GM18520 (cell line): ENCODE data around the gene ZFYVE28.

Experiments used
- ATAC-seq: cut with Tn5 transposase; IDR thresholded peaks from one replicate; pipeline ENCODE4 v1.9.1; 2021; ENCODE audit not compliant: unreplicated experiment

Gene ZFYVE28

DNA sequence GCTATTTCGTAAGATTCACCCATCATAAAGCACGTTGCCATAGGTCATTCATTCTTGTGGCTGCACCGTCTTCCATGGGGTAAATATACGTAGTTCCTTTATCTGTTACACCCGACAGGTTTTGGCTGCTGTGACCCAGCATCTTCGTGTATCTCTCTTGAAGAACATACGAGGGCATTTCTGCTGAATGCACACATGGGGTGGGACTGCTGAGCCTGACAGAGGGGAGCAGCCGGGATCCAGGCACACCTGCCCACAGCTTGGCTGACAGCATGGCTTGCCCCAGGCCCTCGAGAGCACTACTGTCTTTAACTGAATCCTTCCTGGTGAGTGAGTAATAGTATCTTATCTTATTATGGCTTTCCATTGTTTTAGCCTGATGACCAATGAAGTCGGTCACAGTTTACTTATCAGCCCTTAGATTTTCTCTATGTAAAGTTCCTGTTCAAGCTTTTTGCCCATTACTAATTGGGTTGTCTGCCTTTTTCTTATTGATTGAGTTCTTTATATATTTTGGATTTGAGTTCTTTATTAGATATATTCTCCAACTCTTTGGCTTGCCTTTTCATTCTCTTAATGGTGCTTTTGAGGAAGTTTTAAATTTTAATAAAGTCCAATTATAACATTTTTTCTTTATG, 111.6 kb downstream of the ZFYVE28 start:
- ATAC-seq = no peak

DNA sequence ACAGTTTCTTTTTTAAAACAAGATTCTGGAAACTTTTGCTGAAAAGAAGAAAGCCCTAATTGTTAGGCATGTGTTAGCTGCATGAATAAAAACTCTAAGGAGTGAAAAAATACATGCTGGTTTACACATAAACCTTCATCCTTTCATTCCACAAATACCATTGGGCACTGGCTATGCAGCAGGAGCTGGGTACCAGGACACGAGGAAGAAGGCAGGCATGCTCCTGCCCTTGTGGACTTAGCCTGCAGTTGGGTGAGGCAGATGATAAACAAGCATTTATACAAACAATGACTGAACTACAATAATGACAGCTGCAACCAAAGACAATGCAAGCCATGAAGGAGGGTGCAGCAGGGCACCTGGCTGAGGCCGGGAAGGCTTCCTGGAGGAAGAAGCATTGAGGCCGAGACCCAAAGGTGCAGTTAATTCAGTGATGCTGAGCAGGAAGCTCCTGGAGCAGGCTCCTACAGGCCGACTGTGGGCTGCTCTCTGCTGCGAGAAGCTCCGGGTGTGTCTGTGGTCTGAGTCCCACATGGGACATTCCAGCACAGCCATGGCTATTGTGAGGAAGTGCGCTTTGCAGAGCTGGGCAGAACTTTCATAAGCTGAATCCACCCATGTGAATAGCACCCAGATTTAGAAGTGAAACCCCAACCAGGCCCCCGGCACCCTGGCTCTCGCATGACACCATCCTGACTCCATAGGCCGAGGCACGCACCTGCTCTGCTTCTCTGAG, 112.5 kb downstream of the ZFYVE28 start:
- no peak for ATAC-seq

DNA sequence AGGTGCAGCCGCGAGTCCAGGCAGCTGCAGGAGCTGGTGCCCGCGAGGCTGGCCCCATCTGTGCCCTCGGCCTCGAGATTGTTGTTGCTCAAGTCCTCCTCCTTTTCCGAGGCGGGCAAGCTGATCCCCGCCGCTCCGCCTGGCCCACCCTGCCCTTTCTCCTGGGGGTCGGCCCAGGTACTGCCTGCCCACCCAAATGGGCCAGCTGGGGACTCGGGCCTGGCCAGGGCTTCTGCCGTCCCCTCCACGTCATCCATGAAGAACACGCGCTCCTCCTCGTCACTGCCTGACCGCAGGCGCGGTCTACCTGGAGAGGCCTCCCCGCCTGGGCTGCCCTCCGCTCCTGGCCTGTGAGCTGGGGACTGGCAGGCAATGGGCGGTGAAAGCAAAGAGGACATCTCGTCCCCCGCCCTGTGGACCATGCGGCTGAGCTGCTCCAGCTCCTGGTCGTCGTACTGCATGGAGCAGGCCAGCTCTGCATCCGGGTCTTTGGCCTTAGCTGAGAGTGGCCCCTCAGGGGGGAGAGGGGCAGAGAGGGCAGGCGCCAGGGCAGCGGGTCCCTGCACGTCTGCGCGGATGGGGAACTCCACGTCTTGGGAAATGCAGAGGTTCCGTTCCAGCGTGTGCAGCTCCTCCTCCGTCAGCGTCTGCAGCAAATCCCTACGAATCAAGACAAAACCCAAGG, 113.4 kb downstream of the ZFYVE28 start:
- ATAC-seq = no peak

DNA sequence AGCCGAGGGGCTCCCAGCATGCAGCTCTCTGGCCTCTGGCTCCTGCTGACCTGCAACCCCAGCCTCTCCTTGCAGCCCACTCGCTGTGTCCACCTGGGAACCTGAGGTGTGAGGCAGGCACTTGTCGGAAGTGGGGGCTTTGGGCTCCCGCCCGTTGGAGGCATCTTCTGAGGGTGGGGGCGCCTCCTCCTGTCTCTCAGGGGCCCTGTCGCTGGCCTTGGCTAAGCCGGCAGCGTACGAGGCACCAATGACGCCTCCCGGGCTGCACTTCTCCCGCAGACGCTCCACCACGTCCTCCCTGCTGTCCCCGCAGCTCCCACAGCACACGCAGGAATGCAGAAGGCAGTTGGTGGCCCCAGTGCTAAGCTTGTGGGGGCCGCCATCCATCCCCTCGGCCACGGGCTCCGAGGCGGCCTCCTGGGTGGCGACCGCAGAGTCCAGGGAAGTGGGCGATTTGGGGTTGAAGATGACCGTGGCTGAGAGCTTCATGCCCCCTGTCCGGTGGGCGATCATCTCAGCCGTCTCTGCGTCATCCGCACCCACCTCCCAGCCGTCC, 114.0 kb downstream of the ZFYVE28 start:
- ATAC-seq = no peak

DNA sequence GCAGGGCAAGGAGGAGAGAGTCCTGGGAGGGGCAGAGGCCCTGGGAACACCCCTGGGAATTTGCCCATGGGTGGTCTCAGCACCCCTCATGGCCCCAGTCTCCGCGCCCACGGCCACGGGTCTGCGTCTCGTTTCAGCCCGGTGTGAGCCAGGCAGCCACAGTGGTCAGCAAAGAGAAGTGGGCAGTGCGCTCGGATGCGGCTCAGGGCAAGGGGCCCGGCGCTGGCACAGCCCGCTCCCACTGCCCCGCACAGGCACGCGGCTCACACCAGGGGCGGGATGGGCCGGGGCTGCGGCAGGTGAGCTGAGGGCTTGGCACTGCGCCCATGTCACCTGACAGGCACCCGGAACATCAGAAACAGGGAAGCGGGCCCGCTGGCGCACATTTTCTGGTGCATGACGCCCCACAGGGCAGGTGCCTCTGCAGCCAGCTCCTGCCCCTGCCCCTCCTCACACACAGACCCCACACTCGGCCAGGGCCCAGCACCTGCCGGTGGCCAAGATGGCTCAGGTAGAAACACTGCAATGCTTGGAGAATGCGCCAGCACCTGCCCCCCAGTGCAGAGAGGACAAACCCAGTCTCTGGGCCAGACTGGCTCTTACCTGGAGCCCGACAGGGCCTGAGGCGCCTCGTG, 114.6 kb downstream of the ZFYVE28 start:
- ATAC-seq = no peak

DNA sequence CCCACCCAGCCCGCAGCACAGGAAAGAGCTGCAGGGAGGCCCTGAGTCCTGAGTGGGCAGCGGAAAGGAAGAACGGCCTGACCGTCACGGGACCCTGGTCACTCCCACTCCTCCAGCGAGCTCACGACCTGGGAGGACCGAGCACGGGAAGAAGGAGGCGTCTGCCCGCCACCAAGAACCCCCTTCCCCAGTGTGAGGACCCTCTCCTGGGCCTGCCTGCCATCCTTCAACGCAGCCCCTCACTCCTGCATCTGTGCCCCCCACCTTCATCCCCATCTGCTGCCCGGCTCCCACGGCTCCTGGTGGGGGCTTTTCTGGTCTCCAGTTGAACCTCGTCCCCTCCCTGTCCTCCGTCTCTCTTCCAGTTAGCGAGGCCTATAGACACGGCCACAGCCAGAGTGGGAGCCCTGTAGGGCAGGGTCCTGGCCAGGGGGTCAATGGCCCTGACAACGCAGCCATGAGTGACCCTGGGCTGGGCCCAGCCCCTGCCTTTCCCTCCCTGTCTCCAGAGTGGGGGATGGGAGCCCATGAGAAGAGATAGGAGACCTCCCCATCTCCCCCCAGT, 115.2 kb downstream of the ZFYVE28 start:
- no peak for ATAC-seq

DNA sequence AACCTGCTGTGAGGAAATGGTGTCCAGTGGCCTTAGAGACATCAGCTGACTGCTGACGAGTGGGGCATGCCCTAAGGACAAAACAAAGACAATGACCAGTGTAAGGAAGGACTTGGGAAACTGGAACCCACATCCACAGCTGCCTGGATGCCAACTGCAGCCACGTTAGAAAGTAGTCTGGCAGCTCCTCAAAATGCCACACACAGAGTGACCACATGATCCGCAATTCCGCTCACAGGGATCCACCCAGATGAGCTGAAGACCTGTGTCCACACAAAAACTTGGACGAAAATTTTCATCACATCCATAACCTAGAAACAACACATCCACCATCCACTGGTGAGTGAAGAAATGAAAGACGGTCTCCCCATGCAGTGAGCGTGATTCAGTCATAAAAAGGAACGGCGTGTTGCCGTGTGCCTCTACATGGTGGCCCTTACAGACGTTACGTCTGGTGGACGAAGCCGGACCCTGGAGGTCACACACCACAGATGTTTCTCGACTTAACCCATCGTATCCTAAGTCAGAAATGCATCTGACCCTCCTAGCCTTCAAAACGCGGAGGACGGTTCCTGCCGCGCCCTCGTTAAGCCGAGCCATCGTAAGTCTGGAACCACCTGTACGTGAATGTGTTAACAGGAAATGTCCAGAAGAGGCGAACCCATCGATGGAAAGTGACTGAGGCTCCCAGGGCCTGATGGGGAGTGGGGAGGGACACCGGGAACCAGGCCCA, 115.9 kb downstream of the ZFYVE28 start:
- no peak for ATAC-seq

DNA sequence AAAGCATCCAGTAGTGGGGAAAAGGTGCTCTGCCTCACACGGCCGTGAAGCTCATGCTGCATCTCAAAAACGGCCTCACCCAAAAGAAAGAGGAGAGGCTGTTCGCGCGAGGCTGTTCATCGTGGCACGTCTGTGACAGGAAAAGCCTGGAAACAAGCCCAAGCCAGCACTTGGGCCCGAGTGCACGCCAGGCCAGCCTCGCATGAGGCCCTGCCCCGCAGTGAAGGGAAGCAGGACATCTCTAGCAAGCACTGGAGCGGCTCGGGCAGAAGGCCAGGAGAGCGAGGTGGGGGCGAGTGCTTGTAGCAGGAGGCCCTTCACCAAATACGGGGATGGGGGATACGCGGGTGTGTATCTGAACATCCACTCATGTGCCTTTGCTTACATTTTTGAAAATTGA, 116.6 kb downstream of the ZFYVE28 start:
- ATAC-seq = no peak

DNA sequence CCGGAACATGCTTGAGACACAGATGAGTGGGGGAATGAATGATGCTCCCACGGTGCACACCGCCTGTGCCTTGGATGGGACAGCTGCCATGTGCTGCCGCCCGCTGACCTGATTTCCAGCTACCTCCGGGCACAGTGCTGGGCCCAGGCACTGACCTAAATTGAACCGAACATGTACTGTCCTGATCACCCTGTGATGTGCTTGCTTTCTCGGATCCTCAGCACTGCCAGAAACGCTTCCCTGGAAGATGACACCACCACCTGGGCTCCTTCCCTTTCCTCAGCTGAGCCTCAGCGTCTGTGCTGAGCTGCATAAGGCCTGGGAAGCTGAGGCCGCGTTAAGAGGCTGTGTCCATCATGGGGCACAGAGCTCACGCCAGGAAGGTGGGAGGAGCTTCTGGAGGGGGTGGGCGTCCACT, 117.2 kb downstream of the ZFYVE28 start:
- no peak for ATAC-seq

DNA sequence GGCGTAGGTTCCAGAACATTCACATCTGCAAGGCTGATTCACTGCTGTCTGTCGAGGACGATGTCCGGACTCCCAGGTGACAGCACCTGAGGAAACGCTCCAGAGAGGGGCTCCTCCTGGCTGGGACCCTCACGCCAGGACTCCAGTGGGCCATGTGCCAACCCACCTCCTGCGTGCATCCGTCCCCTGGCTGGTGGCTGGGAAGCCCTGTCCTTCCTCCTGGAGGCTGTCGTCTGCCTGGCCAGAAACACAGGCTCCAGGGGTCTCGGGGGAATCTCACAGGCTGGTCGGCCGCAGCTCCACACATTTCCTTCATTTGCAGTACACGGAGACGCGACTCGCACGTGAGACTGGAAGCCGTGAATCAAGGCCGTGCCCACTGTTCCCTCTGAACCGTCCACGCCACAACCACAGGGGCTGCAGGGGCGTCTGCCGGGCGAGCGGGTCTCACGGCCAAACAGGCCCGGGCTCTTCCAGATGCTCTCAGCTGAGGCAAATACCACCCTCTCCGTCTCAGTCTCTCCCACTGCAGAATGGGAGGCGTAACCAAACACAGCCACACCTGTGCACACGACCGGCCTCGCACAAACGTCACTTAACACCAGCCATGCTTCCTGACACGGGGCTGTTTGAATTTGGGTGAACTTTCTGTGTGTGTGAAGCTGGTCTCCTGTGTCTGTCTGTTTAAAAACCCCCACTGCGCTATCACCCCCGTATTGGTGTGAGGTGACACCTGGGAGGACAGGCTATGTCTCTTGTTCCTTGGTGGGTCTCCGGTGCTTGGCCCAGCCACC, 117.8 kb downstream of the ZFYVE28 start:
- ATAC-seq = no peak

DNA sequence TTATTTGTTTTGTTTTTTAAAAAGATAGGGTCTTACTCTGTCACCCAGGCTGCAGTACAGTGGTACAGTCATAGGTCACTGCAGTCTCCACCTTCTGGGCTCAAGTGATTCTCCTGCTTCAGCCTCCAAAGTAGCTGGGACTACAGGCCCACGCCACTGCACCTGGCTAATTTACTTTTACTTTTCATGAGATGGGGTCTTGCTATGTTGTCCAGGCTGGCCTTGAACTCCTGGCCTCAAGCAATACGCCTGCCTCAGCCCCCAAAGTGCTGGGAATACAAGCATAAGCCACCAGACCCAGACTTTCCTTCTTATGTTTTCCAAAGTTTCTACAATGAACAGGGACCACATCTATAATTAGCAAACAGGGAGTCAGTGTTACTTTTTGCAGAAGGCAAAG, 118.7 kb downstream of the ZFYVE28 start:
- no peak for ATAC-seq

DNA sequence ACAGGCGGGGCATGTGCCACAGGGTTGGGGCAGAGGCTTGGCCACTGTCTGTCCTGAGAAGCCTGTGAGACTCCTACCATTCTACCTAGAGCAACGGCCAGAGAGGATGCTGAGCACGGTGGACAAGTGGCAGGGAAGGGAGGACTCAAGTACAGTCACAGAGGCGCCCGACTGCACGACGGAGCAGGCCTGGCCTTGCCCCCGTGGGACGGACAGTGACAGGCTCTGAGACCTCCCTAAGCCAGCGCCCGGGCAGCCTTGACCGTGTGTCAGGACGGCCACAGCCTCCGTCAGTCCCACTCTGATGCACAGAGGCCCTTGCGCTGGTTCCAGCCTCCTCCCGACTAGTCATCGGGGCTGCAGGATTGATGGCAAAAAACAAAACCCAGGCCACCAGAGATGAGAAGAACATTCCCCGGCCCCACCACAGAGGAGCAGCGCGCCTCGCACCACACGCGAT, 119.9 kb downstream of the ZFYVE28 start:
- no peak for ATAC-seq

DNA sequence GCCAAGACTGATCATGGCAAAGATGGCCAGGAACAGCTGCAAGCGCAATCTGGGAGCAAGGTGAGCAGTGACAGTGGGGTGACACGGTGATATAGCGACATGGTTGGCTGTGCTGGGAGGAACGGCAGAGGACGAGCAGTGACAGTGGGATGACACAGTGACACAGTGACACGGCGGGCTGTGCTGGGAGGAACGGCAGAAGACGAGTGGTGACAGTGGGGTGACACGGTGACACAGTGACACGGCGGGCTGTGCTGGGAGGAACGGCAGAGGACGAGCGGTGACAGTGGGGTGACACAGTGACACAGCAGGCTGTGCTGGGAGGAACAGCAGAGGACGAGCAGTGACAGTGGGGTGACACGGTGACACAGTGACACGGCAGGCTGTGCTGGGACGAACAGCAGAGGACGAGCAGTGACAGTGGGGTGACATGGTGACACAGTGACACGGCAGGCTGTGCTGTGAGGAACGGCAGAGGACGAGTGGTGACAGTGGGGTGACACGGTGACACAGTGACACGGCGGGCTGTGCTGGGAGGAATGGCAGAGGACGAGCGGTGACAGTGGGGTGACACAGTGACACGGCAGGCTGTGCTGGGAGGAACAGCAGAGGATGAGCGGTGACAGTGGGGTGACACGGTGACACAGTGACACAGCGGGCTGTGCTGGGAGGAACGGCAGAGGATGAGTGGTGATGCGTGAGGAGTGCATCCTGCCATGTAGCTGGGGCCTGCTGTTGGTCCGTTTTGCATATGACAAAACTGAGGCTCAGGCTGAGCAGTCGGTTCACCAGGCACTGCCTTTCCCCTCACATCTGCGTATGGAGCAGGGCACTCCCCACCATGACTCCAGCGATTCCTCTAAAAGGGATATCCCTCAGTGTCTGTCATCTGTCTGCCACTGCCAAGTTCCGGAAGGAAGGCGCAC, 120.6 kb downstream of the ZFYVE28 start:
- ATAC-seq = no peak

DNA sequence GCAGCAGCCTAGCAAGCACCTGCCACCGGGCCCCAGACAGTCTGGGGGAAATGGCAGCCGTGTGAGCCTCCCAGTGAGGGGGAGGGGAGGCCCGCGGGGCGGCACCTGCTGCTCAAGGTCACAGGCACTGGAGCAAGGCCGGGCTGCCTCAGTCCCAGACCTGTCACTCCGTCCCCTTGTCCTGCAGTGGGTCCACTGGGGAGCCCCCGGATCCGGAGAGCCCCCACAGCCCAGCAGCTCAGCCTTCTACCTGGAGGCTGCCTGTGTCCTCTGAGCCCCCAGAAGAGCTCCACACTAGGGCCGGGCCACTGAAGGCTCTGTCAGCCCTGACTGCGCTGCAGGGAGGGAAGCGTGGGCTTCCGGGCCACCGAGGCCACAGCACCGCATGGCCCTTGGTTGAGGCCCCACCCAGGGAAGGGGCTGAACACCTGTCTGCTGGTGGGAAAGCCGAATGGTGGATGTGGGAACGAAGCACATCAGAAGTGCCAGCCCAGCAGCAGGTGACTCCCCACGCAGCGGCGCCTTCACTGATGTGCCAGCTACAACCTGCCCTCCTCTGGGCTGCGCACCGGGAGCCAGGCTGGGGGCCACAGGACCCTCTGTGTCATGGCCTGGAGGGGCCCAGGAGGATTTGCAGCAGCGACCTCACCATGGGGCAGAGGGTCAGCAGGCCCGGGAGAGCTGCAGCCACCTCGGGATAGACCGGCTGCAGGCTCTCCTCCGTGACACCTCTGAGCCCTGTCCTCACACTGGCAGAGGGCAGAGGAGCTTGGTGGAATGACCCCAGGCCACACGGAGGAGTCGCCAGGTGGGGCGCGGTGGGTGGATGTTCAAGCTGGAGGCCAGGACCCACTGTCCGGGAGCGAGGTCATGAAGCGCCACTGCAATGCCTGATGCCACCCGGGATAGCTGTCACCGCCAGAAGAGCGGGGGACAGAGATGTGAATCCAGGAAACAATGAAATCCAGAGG, 121.5 kb downstream of the ZFYVE28 start:
- ATAC-seq = no peak

DNA sequence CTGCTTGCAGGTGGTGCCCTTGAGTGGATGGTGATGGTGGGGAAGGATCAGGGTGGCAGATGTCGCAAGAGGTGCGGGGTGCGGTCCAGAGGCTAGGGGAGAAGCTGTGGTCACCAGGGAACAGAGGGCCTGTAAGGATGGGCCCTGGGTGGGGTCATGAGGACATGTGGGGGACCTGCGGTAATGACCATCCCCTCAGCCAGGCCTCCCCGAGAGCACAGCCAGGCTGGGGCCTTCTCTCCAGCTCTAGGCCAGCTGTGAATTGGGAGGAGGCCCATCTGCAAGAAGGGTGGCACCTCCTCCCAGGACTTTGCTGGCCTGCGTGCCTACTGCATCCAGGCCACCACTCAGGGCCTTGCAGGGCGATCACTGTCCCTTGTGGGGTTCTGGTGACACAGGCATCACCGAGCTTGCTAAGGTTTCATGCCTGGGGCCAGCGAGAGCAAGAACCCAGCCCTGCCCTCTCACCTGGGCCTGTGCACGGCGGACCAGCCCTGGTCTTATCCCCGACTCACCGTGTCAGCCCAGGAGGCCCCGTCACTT, 122.5 kb downstream of the ZFYVE28 start:
- no peak for ATAC-seq

DNA sequence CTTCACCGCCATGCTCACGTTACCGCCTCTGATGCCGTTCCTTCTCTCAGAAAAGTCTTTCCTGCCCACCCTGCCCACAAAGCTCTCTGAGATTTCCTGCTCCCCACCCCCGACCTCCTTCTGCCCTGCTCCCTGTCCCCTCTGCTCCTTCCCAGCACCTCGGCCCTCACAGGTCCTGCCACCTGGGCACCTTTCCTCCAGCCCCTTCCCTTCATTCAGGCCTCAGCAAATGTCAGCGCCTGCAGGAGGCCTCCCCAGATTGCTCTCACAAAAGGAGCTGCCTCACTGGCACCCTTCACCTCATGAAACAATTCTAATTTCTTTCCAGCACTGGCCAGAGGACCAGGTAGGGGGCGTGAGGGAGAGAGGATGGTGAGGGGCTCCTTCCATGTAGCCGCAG, 122.9 kb downstream of the ZFYVE28 start:
- ATAC-seq = no peak

DNA sequence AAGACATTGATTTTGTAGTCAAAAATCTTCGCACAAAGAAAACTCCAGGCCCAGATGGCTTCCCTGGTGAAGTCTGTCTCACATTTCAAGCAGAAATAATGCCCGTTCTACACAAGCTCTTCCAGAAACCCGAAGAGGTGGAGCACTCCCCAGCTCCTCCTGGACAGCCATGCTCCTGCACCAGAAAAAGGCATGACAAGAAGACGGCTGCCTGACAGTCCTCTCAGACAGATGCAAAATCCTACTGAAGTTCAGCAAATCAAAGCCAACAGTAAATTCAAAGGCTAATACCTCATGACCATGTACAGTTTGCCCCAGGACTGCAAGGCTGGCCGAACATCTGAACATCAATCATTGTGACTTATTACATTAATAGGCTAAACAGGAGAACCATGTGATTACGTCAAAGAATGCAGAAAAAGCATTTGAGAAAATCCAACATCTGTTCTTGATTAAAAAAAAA, 125.8 kb downstream of the ZFYVE28 start:
- no peak for ATAC-seq
